SK-N-SH (cell line): ENCODE results near the gene SH3RF1.

Source experiments
- EP300 ChIP-seq, 2 experiments: IDR thresholded peaks; 2 replicates each; pipeline versions ENCODE4 v1.4.0 to v1.6.1; 2012; ENCODE audit warnings: borderline replicate concordance in 1 of 2, low read depth in 1 of 2, low read length in 1 of 2
- FOXM1 ChIP-seq: IDR thresholded peaks from 2 replicates; pipeline ENCODE4 v1.4.0; 2012; ENCODE audit warnings: low read depth, mild to moderate bottlenecking
- POLR2AphosphoS5 ChIP-seq: IDR thresholded peaks from 2 replicates; pipeline ENCODE4 v1.6.1; 2012; ENCODE audit warnings: low read depth, low read length
- RCOR1 ChIP-seq: fragments of 150-350 bp; IDR thresholded peaks from 2 replicates; pipeline ENCODE4 v1.6.1; 2017; ENCODE audit warnings: antibody characterized with exemption, low read length
- RXRA ChIP-seq: IDR thresholded peaks from 2 replicates; pipeline ENCODE4 v1.4.0; 2012; ENCODE audit warnings: low read depth, mild to moderate bottlenecking, borderline replicate concordance
- SIN3A ChIP-seq: IDR thresholded peaks from 2 replicates; pipeline ENCODE4 v1.6.1; 2012; ENCODE audit warnings: low read depth, mild to moderate bottlenecking, low read length, moderate library complexity, borderline replicate concordance
- TAF1 ChIP-seq: IDR thresholded peaks from 2 replicates; pipeline ENCODE4 v1.6.1; 2012; ENCODE audit warnings: low read depth, mild to moderate bottlenecking, low read length, moderate library complexity, borderline replicate concordance
- YY1 ChIP-seq: IDR thresholded peaks from 2 replicates; pipeline ENCODE4 v1.4.0; 2012; ENCODE audit warnings: low read depth, mild to moderate bottlenecking
- TF ChIP-seq, protein P1 (sequence below): fragments of 200-600 bp; sonication (generic); IDR thresholded peaks from 2 replicates; pipeline ENCODE4 v1.6.1; 2017; ENCODE audit warnings: antibody characterized with exemption, mild to moderate bottlenecking, moderate library complexity
- TF ChIP-seq, protein P2 (sequence below): IDR thresholded peaks from 2 replicates; pipeline ENCODE4 v1.6.1; 2012; ENCODE audit warnings: mild to moderate bottlenecking, low read depth, low read length, moderate library complexity
- TF ChIP-seq, protein P3 (sequence below): IDR thresholded peaks from 2 replicates; pipeline ENCODE4 v1.4.0; 2012; ENCODE audit warnings: low read depth
- TF ChIP-seq, protein P4 (sequence below): fragments of 150-350 bp; IDR thresholded peaks from 2 replicates; pipeline ENCODE4 v1.6.1; 2016; ENCODE audit warnings: mild to moderate bottlenecking, low read depth, low read length

DNA sequence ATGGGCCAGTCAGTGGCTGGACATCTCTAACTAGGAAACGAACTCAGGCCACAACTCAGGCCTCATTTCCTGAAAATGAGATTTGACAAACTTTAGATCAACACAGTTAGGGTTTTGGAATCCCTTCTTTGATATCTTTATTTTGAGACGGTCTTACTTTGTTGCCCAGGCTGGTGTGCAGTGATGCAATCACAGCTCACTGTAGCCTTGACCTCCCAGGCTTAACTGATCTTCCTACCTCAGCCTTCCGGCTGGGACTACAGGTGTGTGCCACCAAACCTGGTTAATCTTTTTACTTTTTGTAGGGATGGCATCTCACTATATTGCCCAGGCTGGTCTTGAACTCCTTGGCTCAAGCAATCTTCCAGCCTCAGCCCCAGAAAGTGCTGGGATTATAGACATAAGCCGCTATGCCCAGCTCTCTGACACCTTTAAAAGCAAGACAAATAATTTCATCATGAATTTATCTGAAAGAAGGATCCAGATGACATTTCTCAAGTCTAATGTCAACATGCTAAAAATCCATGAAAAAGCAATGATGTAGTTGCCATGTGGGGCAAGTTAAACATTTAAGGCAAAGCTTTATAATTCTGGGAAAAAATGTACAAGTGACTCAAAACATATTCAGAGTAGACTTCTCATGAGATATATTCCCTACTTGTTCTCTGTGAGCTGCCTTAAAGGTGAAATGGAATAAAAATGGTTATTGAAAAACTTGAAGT is 171.6 kb downstream of the SH3RF1 start:
- TF ChIP-seq, protein P1, sequence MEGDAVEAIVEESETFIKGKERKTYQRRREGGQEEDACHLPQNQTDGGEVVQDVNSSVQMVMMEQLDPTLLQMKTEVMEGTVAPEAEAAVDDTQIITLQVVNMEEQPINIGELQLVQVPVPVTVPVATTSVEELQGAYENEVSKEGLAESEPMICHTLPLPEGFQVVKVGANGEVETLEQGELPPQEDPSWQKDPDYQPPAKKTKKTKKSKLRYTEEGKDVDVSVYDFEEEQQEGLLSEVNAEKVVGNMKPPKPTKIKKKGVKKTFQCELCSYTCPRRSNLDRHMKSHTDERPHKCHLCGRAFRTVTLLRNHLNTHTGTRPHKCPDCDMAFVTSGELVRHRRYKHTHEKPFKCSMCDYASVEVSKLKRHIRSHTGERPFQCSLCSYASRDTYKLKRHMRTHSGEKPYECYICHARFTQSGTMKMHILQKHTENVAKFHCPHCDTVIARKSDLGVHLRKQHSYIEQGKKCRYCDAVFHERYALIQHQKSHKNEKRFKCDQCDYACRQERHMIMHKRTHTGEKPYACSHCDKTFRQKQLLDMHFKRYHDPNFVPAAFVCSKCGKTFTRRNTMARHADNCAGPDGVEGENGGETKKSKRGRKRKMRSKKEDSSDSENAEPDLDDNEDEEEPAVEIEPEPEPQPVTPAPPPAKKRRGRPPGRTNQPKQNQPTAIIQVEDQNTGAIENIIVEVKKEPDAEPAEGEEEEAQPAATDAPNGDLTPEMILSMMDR, result no peak
- TF ChIP-seq, protein P2, sequence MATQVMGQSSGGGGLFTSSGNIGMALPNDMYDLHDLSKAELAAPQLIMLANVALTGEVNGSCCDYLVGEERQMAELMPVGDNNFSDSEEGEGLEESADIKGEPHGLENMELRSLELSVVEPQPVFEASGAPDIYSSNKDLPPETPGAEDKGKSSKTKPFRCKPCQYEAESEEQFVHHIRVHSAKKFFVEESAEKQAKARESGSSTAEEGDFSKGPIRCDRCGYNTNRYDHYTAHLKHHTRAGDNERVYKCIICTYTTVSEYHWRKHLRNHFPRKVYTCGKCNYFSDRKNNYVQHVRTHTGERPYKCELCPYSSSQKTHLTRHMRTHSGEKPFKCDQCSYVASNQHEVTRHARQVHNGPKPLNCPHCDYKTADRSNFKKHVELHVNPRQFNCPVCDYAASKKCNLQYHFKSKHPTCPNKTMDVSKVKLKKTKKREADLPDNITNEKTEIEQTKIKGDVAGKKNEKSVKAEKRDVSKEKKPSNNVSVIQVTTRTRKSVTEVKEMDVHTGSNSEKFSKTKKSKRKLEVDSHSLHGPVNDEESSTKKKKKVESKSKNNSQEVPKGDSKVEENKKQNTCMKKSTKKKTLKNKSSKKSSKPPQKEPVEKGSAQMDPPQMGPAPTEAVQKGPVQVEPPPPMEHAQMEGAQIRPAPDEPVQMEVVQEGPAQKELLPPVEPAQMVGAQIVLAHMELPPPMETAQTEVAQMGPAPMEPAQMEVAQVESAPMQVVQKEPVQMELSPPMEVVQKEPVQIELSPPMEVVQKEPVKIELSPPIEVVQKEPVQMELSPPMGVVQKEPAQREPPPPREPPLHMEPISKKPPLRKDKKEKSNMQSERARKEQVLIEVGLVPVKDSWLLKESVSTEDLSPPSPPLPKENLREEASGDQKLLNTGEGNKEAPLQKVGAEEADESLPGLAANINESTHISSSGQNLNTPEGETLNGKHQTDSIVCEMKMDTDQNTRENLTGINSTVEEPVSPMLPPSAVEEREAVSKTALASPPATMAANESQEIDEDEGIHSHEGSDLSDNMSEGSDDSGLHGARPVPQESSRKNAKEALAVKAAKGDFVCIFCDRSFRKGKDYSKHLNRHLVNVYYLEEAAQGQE, result no peak
- no peak for TF ChIP-seq EP300 (IDR thresholded peaks at IDR 0.05; ENCODE audit: borderline replicate concordance in 1 of 2, low read depth in 1 of 2, low read length in 1 of 2)
- TF ChIP-seq YY1, result no peak
- TF ChIP-seq TAF1, result no peak
- no peak for TF ChIP-seq SIN3A
- no peak for TF ChIP-seq RCOR1
- TF ChIP-seq, protein P3, sequence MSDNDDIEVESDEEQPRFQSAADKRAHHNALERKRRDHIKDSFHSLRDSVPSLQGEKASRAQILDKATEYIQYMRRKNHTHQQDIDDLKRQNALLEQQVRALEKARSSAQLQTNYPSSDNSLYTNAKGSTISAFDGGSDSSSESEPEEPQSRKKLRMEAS, result no peak
- TF ChIP-seq, protein P4, sequence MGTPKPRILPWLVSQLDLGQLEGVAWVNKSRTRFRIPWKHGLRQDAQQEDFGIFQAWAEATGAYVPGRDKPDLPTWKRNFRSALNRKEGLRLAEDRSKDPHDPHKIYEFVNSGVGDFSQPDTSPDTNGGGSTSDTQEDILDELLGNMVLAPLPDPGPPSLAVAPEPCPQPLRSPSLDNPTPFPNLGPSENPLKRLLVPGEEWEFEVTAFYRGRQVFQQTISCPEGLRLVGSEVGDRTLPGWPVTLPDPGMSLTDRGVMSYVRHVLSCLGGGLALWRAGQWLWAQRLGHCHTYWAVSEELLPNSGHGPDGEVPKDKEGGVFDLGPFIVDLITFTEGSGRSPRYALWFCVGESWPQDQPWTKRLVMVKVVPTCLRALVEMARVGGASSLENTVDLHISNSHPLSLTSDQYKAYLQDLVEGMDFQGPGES, result no peak
- no peak for TF ChIP-seq POLR2AphosphoS5
- no peak for TF ChIP-seq RXRA
- no peak for TF ChIP-seq FOXM1
